AG09309 (cell line): ENCODE data around the gene CGB7.

Experiments used
- DNase-seq: peaks from one replicate; pipeline ENCODE4 v3.0.0-alpha.2; 2010; ENCODE audit warnings: low read depth
- H3K4me3 ChIP-seq: 2 replicates; pipeline ENCODE4 v1.5.1; 2011; ENCODE audit warnings: mild to moderate bottlenecking, low read depth, low read length, moderate library complexity; ENCODE audit not compliant: control insufficient read depth
- TF ChIP-seq, protein P1 (sequence below): IDR thresholded peaks from 2 replicates; pipeline ENCODE4 v1.5.1; 2011; ENCODE audit warnings: mild to moderate bottlenecking, low read depth, low read length, inconsistent platforms; ENCODE audit not compliant: insufficient read depth, control insufficient read depth; ENCODE audit errors: missing control alignments

Gene CGB7

DNA sequence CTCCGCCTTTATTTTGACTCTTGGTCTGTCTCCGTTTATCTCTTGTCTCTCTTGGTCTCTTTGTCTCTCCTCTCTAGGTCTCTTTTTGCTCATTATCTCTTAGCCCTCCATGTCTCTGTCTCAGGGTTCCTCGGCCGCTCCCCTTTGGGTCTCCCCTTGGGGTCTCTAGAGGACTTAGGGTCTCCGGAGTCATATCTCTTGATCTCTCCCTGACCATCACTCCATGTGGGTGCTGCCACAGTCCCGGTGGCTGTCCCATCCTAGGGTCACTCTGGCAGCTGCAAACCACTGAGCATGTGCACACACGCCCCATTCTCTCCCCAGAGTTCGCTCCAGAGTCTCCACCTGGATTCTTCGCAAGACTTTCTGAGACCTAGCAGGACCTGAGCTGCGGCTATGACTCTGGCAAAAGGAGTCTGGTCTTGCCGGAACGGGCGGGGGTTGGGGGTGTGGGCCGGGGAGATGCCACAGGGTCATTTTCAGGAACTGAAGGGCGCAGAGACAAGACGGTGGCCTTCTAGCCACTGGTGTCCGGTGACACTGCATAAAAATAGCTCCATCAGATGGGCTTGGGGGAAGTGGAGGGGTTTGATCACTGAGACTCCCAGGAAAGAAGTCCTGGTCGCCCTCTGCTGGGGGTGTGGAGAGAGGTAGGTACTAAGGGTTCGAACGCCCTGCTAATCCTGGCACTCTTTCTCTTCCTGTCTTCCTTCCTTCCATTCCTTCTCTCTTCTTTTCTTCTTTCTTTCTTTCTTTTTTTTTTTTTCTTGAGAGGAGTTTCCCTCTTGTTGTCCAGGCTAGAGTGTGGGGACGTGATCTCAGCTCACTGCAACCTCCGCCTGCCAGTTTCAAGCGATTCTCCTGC, 16.2 kb upstream of the CGB7 start:
- no peak for DNase-seq
- no peak overlapping the region for H3K4me3 ChIP-seq
- TF ChIP-seq, protein P1, sequence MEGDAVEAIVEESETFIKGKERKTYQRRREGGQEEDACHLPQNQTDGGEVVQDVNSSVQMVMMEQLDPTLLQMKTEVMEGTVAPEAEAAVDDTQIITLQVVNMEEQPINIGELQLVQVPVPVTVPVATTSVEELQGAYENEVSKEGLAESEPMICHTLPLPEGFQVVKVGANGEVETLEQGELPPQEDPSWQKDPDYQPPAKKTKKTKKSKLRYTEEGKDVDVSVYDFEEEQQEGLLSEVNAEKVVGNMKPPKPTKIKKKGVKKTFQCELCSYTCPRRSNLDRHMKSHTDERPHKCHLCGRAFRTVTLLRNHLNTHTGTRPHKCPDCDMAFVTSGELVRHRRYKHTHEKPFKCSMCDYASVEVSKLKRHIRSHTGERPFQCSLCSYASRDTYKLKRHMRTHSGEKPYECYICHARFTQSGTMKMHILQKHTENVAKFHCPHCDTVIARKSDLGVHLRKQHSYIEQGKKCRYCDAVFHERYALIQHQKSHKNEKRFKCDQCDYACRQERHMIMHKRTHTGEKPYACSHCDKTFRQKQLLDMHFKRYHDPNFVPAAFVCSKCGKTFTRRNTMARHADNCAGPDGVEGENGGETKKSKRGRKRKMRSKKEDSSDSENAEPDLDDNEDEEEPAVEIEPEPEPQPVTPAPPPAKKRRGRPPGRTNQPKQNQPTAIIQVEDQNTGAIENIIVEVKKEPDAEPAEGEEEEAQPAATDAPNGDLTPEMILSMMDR, result peak; percentile 31

- TF ChIP-seq, protein P1, result no peak
- DNase-seq, result no peak
- H3K4me3 ChIP-seq, result no peak overlapping the region
Observed at GRCh38 chr19:49071860-49072547, 14.5 kb upstream of the CGB7 start.

DNA sequence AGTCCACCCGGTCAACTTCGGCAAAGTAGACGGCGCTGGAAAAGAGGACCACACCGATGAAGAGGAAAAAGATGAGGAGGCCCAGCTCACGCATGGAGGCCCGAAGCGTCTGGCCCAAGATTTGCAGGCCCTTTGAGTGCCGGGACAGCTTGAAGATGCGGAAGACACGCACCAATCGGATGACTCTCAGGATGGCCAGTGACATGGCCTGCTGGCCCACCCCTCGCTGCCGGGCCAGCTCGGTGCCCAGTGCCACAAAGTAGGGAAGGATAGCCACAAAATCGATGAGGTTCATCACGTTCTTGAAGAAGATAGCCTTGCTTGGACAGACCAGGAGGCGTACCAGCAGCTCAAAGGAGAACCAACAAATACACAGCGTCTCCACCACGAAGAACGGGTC, 12.9 kb upstream of the CGB7 start:
- no peak overlapping the region for H3K4me3 ChIP-seq
- TF ChIP-seq, protein P1, result no peak
- no peak for DNase-seq

DNA sequence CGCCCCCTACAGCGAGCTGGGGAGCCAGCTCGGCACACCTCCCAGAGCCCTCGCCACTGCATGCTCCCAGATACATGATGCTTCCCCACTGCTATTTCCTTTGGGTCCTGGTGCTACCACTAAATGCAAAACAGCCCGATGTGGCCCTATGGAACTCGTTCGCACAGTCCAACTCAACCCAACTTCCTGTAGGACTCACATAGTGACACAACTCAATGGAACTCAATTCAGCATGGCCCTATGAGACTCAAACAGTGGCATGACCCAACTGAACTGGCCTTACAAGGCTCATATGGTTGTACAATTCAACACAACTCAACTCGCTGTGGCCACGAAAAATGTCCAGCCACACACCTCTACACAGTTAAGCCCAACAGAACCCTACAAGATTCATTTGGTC, 11.5 kb upstream of the CGB7 start:
- TF ChIP-seq, protein P1, result no peak
- DNase-seq, result no peak

DNA sequence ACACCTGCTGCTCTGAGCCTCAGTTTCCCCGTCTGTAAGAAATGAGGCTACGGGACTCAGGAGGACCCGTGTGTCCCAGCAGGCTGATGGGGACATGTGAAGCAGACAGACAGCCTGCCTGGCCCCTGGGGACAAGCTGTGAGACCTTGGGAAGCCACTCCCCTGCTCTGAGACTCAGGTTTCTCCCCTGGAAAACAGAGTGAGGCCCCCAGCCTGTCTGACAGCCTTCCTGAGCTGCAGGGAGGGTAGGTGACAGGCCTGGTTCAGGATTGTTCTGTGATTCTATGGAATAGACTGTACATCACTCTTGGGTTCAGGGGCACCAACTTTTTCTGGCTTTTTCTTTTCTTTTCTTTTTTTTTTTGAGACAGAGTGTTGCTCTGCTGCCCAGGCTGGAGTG, 10.0 kb upstream of the CGB7 start:
- TF ChIP-seq, protein P1, result no peak
- H3K4me3 ChIP-seq, result no peak overlapping the region
- DNase-seq, result no peak

More for the DNA sequence above, 11.5 kb upstream of the CGB7 start:
- no peak overlapping the region for H3K4me3 ChIP-seq

DNA sequence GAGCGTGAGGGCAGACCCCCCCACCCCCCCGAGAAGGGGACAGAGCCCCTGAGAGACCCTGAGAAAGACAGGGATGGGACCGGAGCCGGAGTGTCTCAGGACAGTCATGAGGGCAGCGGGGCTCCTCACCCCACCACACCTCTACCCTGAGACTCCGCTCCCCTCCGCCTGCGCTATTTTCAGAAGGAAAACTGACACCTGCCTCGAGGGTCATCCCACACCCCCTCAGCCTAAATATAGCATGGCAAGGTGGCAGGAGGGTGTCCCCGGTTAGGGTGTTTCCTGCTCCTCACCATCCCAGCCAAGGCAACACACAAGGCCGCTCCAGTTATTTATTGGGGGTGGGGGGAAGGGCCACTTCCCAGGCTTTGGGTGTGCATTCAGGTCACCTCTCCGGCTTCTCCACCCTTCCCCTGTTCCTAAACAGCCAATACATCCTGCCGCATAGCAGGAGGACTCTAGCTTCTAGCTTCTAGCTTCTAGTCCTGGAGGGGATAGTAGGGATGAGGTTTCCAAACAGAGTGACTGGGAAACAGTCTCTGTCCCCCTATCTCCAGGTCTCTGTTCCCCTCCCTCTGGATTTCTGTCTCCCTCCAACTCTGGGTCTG, 8.5 kb upstream of the CGB7 start:
- no peak overlapping the region for H3K4me3 ChIP-seq
- no peak for DNase-seq
- TF ChIP-seq, protein P1, result no peak
